ENCODE results near the gene CPO. TPM values are rescaled to one million over a fixed set of nuclear protein-coding genes. Genes with fewer than 3 reads are reported as not detected.

Gene CPO
- total RNA-seq, 1 experiment from 2014 or later, result 0.32 TPM

DNA sequence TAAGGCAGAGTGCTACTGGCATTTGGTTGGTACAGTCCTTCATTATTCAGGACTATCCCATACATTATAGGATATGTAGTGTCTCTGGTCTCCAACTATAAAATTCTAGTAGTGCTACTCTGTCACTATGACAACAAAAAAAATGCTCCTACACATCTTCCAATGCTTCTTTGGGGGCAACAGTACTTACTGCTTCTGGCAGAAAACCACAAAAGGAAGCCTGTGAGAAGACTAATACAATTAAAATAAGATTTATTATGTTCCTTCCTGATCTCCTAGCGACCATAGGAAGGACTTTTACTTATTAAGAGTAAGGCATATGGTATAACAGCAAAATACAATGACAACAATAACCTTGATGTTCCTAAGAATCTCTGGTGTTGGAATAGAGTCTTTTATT, 48.4 kb upstream of the CPO start:
- H3K4me2 ChIP-seq (ENCODE audit: low read length), result no peak overlapping the region
- no peak overlapping the region for H2AFZ ChIP-seq (ENCODE audit: low read depth, low read length, poor library complexity, severe bottlenecking)
- no peaks in the 10 kb centered on the region for H4K20me1 ChIP-seq (ENCODE audit: insufficient read depth)
- no peak overlapping the region for H3K27ac ChIP-seq (ENCODE audit: low read depth, low read length)
- H3K36me3 ChIP-seq (ENCODE audit: control insufficient read depth in 1 of 2, insufficient read depth in 2 of 2, low read length in 2 of 2), result no peaks in the 10 kb centered on the region
- TF ChIP-seq, protein P1, sequence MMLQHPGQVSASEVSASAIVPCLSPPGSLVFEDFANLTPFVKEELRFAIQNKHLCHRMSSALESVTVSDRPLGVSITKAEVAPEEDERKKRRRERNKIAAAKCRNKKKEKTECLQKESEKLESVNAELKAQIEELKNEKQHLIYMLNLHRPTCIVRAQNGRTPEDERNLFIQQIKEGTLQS (IDR thresholded peaks at IDR 0.05), result no peak
- no peak for TF ChIP-seq CEBPB (IDR thresholded peaks at IDR 0.05; ENCODE audit: low read depth)
- TF ChIP-seq SIN3A (IDR thresholded peaks at IDR 0.05; ENCODE audit: low read depth), result no peak
- no peak for TF ChIP-seq POLR2AphosphoS5 (IDR thresholded peaks at IDR 0.05; ENCODE audit: low read depth, low read length)
- no peak for TF ChIP-seq SP1 (IDR thresholded peaks at IDR 0.05; ENCODE audit: low read depth)
- TF ChIP-seq, protein P2, sequence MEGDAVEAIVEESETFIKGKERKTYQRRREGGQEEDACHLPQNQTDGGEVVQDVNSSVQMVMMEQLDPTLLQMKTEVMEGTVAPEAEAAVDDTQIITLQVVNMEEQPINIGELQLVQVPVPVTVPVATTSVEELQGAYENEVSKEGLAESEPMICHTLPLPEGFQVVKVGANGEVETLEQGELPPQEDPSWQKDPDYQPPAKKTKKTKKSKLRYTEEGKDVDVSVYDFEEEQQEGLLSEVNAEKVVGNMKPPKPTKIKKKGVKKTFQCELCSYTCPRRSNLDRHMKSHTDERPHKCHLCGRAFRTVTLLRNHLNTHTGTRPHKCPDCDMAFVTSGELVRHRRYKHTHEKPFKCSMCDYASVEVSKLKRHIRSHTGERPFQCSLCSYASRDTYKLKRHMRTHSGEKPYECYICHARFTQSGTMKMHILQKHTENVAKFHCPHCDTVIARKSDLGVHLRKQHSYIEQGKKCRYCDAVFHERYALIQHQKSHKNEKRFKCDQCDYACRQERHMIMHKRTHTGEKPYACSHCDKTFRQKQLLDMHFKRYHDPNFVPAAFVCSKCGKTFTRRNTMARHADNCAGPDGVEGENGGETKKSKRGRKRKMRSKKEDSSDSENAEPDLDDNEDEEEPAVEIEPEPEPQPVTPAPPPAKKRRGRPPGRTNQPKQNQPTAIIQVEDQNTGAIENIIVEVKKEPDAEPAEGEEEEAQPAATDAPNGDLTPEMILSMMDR (IDR thresholded peaks at IDR 0.05 in 2 of 3, conservative IDR thresholded peaks at IDR 0.05 in 1 of 3; ENCODE audit: borderline replicate concordance in 1 of 3, insufficient read depth in 1 of 3, low read depth in 2 of 3, low read length in 2 of 3), result no peak
- no peak for TF ChIP-seq YY1 (IDR thresholded peaks at IDR 0.05; ENCODE audit: extremely low read depth, insufficient replicate concordance, low read depth, low read length)
- no peak for TF ChIP-seq JUND (IDR thresholded peaks at IDR 0.05)
- no peak for TF ChIP-seq EGR1 (IDR thresholded peaks at IDR 0.05; ENCODE audit: low read depth)
- TF ChIP-seq ELF1 (IDR thresholded peaks at IDR 0.05; ENCODE audit: borderline replicate concordance, low read depth), result no peak
- H3K79me2 ChIP-seq (ENCODE audit: insufficient read depth, low read length), result no peaks in the 10 kb centered on the region
- no peak overlapping the region for H3K9ac ChIP-seq (ENCODE audit: low read length)
- BruUV-seq (replicated peaks), result no TSS peak
- DNase-seq (ENCODE audit: low read depth, low spot score) (no peak), ATAC-seq (no peak)
- no peaks in the 10 kb centered on the region for H3K9me2 ChIP-seq (ENCODE audit: insufficient read depth)
- CTCF ChIA-PET, result no interaction called here
- RAD21 ChIA-PET (ENCODE audit: low non-redundant PET in 1 of 2, low total read pairs in 2 of 2, uncharacterized antibody in 2 of 2, unreplicated experiment in 2 of 2), result no interaction called here
- no peak overlapping the region for H3K4me3 ChIP-seq (replicated peaks in 1 of 2; ENCODE audit: low read depth in 1 of 2, low read length in 2 of 2)
- POLR2A ChIA-PET, result no interaction called here
- no peaks in the 10 kb centered on the region for H3K4me1 ChIP-seq (ENCODE audit: control insufficient read depth in 1 of 2, insufficient read depth in 2 of 2, low read length in 2 of 2)
- no peaks in the 10 kb centered on the region for H3K9me3 ChIP-seq (ENCODE audit: control insufficient read depth in 1 of 2, insufficient read depth in 1 of 2, low read depth in 1 of 2, low read length in 2 of 2)
- intact Hi-C loops (cut with micrococcal nuclease), result no loop called here
- H3K27me3 ChIP-seq (ENCODE audit: insufficient read depth, low read length), result no peaks in the 10 kb centered on the region

All from HCT116 (cell line).